A549 (cell line): ENCODE results near the gene PDS5B.

Source experiments
- CTCF ChIP-seq: fragments of >200 bp; sonication (Bioruptor Twin); formaldehyde crosslinking; IDR thresholded peaks from 3 replicates; pipeline ENCODE4 v1.5.1; 2016
- JUN ChIP-seq, 2 experiments: fragments of >200 bp; sonication (Bioruptor Twin); formaldehyde crosslinking; IDR thresholded peaks; 2 replicates in 1 of 2; 3 replicates in 1 of 2; pipeline ENCODE4 v1.6.1; 2016 to 2017
- JUNB ChIP-seq: fragments of >200 bp; sonication (Bioruptor Twin); formaldehyde crosslinking; IDR thresholded peaks from 2 replicates; pipeline ENCODE4 v1.6.1; 2016
- MAX ChIP-seq: IDR thresholded peaks from 2 replicates; pipeline ENCODE4 v1.6.1; 2012
- MYC ChIP-seq: IDR thresholded peaks from 2 replicates; pipeline ENCODE4 v1.6.1; 2012; ENCODE audit warnings: mild to moderate bottlenecking, inconsistent platforms, low read length, improper control_type of control experiment, borderline replicate concordance
- POLR2A ChIP-seq: IDR thresholded peaks from 2 replicates; pipeline ENCODE4 v1.6.1; 2012; ENCODE audit warnings: mild to moderate bottlenecking, low read length
- RAD21 ChIP-seq, 2 experiments: fragments of >200 bp in 1 of 2; sonication (Bioruptor Twin) in 1 of 2; formaldehyde crosslinking in 1 of 2; IDR thresholded peaks in 1 of 2; conservative IDR thresholded peaks in 1 of 2; 2 replicates in 1 of 2; 3 replicates in 1 of 2; pipeline ENCODE4 v1.6.1; 2012 to 2018; ENCODE audit warnings: inconsistent platforms in 1 of 2
- USF2 ChIP-seq: fragments of 450-650 bp; IDR thresholded peaks from 2 replicates; pipeline ENCODE4 v1.6.1; 2014; ENCODE audit warnings: antibody characterized with exemption

GRCh38 chr13:32731074-32731473 lies 144.8 kb downstream of the PDS5B start:
- no peak for TF ChIP-seq JUNB
- TF ChIP-seq CTCF: no peak
- no peak for TF ChIP-seq RAD21 (conservative IDR thresholded peaks at IDR 0.05 in 1 of 2, IDR thresholded peaks at IDR 0.05 in 1 of 2)
- no peak for TF ChIP-seq POLR2A
- TF ChIP-seq MAX: no peak
- no peak for TF ChIP-seq USF2
- no peak for TF ChIP-seq JUN (IDR thresholded peaks at IDR 0.05)
- TF ChIP-seq MYC: no peak
